Skeletal muscle satellite cell (primary cell): ENCODE measurements around the gene TBL1XR1.
"Not testable (repeated sequence)": the region's sequence is repeated elsewhere in the genome, so short reads cannot be mapped to it uniquely, and the experiment has no call there.

ENCODE experiments used
- H3K27me3 ChIP-seq: 2 replicates; pipeline ENCODE4 v1.7.0; 2013; ENCODE audit warnings: low read length; ENCODE audit not compliant: control insufficient read depth, insufficient read depth
- H3K36me3 ChIP-seq: 2 replicates; pipeline ENCODE4 v1.7.0; 2013; ENCODE audit warnings: mild to moderate bottlenecking, control low read depth, low read length; ENCODE audit not compliant: insufficient read depth
- H3K4me1 ChIP-seq: 2 replicates; pipeline ENCODE4 v1.7.0; 2013; ENCODE audit warnings: low read length; ENCODE audit not compliant: control insufficient read depth, insufficient read depth
- H3K4me2 ChIP-seq: 2 replicates; pipeline ENCODE4 v1.7.0; 2013; ENCODE audit warnings: mild to moderate bottlenecking, low read length
- H3K4me3 ChIP-seq: 2 replicates; pipeline ENCODE4 v1.7.0; 2013; ENCODE audit warnings: low read length
- H3K9ac ChIP-seq: 2 replicates; pipeline ENCODE4 v1.7.0; 2013; ENCODE audit warnings: mild to moderate bottlenecking, low read depth, low read length, moderate library complexity
- H3K9me3 ChIP-seq: replicated peaks from 2 replicates; pipeline ENCODE4 v1.7.0; 2013; ENCODE audit warnings: mild to moderate bottlenecking, control low read depth, low read length

TBL1XR1 gene

GRCh38 chr3:177177749-177178221 lies 19.5 kb downstream of the TBL1XR1 start:
- H3K4me1 ChIP-seq, result peaks cover 6% of the 10 kb centered on the region
- H3K27me3 ChIP-seq, result no peaks in the 10 kb centered on the region
- no peak overlapping the region for H3K4me2 ChIP-seq
- no peaks in the 10 kb centered on the region for H3K9me3 ChIP-seq
- H3K9ac ChIP-seq, result no peak overlapping the region
- H3K4me3 ChIP-seq, result no peak overlapping the region
- H3K36me3 ChIP-seq, result no peaks in the 10 kb centered on the region

GRCh38 chr3:177174607-177175170 lies 22.6 kb downstream of the TBL1XR1 start:
- Histone ChIP-seq H3K9me3 (no peaks in the 10 kb centered on the region), H3K9ac (no peak overlapping the region), H3K4me3 (no peak overlapping the region), H3K27me3 (no peaks in the 10 kb centered on the region), H3K36me3 (peaks cover 3% of the 10 kb centered on the region), H3K4me1 (peaks cover 6% of the 10 kb centered on the region), H3K4me2 (no peak overlapping the region)

GRCh38 chr3:177169936-177170722 lies 27.2 kb downstream of the TBL1XR1 start:
- H3K4me2 ChIP-seq, result no peak overlapping the region
- H3K9me3 ChIP-seq, result no peaks in the 10 kb centered on the region
- H3K4me1 ChIP-seq, result peaks cover 6% of the 10 kb centered on the region
- H3K36me3 ChIP-seq, result peaks cover 3% of the 10 kb centered on the region
- no peak overlapping the region for H3K9ac ChIP-seq
- no peak overlapping the region for H3K4me3 ChIP-seq
- no peaks in the 10 kb centered on the region for H3K27me3 ChIP-seq

- H3K9me3 ChIP-seq, result no peaks in the 10 kb centered on the region
- peaks cover 3% of the 10 kb centered on the region for H3K36me3 ChIP-seq
- no peak overlapping the region for H3K4me3 ChIP-seq
- H3K27me3 ChIP-seq, result no peaks in the 10 kb centered on the region
- no peak overlapping the region for H3K9ac ChIP-seq
- no peak overlapping the region for H3K4me2 ChIP-seq
- no peaks in the 10 kb centered on the region for H3K4me1 ChIP-seq
Observed at GRCh38 chr3:177168431-177168830, 28.9 kb downstream of the TBL1XR1 start.

- H3K4me2 ChIP-seq, result no peak overlapping the region
- H3K36me3 ChIP-seq, result peaks cover 4% of the 10 kb centered on the region
- no peaks in the 10 kb centered on the region for H3K4me1 ChIP-seq
- no peak overlapping the region for H3K9ac ChIP-seq
- no peak overlapping the region for H3K4me3 ChIP-seq
- H3K9me3 ChIP-seq, result no peaks in the 10 kb centered on the region
- no peaks in the 10 kb centered on the region for H3K27me3 ChIP-seq
Observed at GRCh38 chr3:177162742-177163141, 34.5 kb downstream of the TBL1XR1 start.

GRCh38 chr3:177161603-177162002 lies 35.7 kb downstream of the TBL1XR1 start:
- H3K9me3 ChIP-seq, H3K36me3 ChIP-seq, H3K4me1 ChIP-seq, H3K4me3 ChIP-seq, H3K27me3 ChIP-seq, H3K4me2 ChIP-seq, H3K9ac ChIP-seq: not testable (repeated sequence)

- Histone ChIP-seq H3K27me3 (no peaks in the 10 kb centered on the region), H3K9me3 (no peaks in the 10 kb centered on the region), H3K4me3 (no peak overlapping the region), H3K4me2 (no peak overlapping the region), H3K9ac (no peak overlapping the region), H3K36me3 (peaks cover 7% of the 10 kb centered on the region), H3K4me1 (no peaks in the 10 kb centered on the region)
Observed at GRCh38 chr3:177158461-177158860, 38.8 kb downstream of the TBL1XR1 start.

- Histone ChIP-seq H3K27me3 (no peaks in the 10 kb centered on the region), H3K4me3 (no peak overlapping the region), H3K9me3 (no peaks in the 10 kb centered on the region), H3K9ac (no peak overlapping the region), H3K4me1 (no peaks in the 10 kb centered on the region), H3K4me2 (no peak overlapping the region), H3K36me3 (peaks cover 7% of the 10 kb centered on the region)
Observed at GRCh38 chr3:177157492-177157891, 39.8 kb downstream of the TBL1XR1 start.

- Histone ChIP-seq H3K36me3 (peaks cover 4% of the 10 kb centered on the region), H3K4me1 (peaks cover 18% of the 10 kb centered on the region), H3K4me3 (no peak overlapping the region), H3K4me2 (no peak overlapping the region), H3K9me3 (no peaks in the 10 kb centered on the region), H3K27me3 (no peaks in the 10 kb centered on the region), H3K9ac (no peak overlapping the region)
Observed at GRCh38 chr3:177154733-177155132, 42.5 kb downstream of the TBL1XR1 start.

- H3K4me1 ChIP-seq, result peaks cover 32% of the 10 kb centered on the region
Observed at GRCh38 chr3:177150970-177151627, 46.2 kb downstream of the TBL1XR1 start.

GRCh38 chr3:177150218-177150916 lies 46.9 kb downstream of the TBL1XR1 start:
- H3K4me1 ChIP-seq, result peaks cover 34% of the 10 kb centered on the region
- H3K4me2 ChIP-seq, result peak overlapping the region; percentile 68
- H3K4me3 ChIP-seq, result no peak overlapping the region
- no peaks in the 10 kb centered on the region for H3K36me3 ChIP-seq
- H3K9me3 ChIP-seq, result no peaks in the 10 kb centered on the region
- peak overlapping the region; percentile 8 for H3K9ac ChIP-seq
- no peaks in the 10 kb centered on the region for H3K27me3 ChIP-seq

More at GRCh38 chr3:177150970-177151627, 46.2 kb downstream of the TBL1XR1 start:
- Histone ChIP-seq H3K9me3 (no peaks in the 10 kb centered on the region), H3K36me3 (no peaks in the 10 kb centered on the region), H3K4me3 (no peak overlapping the region), H3K9ac (no peak overlapping the region), H3K4me2 (peak overlapping the region; percentile 68), H3K27me3 (no peaks in the 10 kb centered on the region)
